HEK293T (cell line): ENCODE data around the gene ITSN1.
"Not testable (repeated sequence)": the region's sequence is repeated elsewhere in the genome, so short reads cannot be mapped to it uniquely, and the experiment has no call there.

Experiments used
- CTCF ChIA-PET: fragments of 350-600 bp; formaldehyde crosslinking; extraction: SDS; loops from one replicate; lab custom pipeline; 2021; ENCODE audit warnings: antibody characterized with exemption, inconsistent platforms; lab: Yijun Ruan, JAX
- POLR2A ChIA-PET: fragments of 350-600 bp; formaldehyde crosslinking; extraction: SDS; loops from one replicate; lab custom pipeline; 2020; ENCODE audit warnings: antibody characterized with exemption, inconsistent platforms; lab: Yijun Ruan, JAX
- DNase-seq: peaks from one replicate; pipeline ENCODE4 v3.0.0; 2012; ENCODE audit warnings: mixed read lengths; ENCODE audit errors: extremely low spot score
- ARNT ChIP-seq: fragments of 450-650 bp; IDR thresholded peaks from 2 replicates; pipeline ENCODE4 v1.6.1; 2017; ENCODE audit warnings: mild to moderate bottlenecking
- BHLHE40 ChIP-seq: fragments of 450-650 bp; IDR thresholded peaks from 2 replicates; pipeline ENCODE4 v1.6.1; 2016; ENCODE audit warnings: mild to moderate bottlenecking, moderate library complexity, borderline replicate concordance
- CTBP1 ChIP-seq: fragments of 450-650 bp; IDR thresholded peaks from 2 replicates; pipeline ENCODE4 v1.6.1; 2016; ENCODE audit warnings: borderline replicate concordance
- ELF4 ChIP-seq: fragments of 450-650 bp; IDR thresholded peaks from 2 replicates; pipeline ENCODE4 v1.6.1; 2017; ENCODE audit warnings: antibody characterized with exemption
- FOXA1 ChIP-seq: fragments of 450-650 bp; IDR thresholded peaks from 2 replicates; pipeline ENCODE4 v1.6.1; 2016; ENCODE audit warnings: mild to moderate bottlenecking
- FOXK2 ChIP-seq: fragments of 450-650 bp; IDR thresholded peaks from 2 replicates; pipeline ENCODE4 v1.6.1; 2016; ENCODE audit warnings: mild to moderate bottlenecking
- FOXM1 ChIP-seq: fragments of 450-650 bp; IDR thresholded peaks from 2 replicates; pipeline ENCODE4 v1.6.1; 2017; ENCODE audit warnings: mild to moderate bottlenecking, borderline replicate concordance
- HDGF ChIP-seq: fragments of 450-650 bp; IDR thresholded peaks from 2 replicates; pipeline ENCODE4 v1.6.1; 2017; ENCODE audit warnings: antibody characterized with exemption, borderline replicate concordance
- L3MBTL2 ChIP-seq: fragments of 450-650 bp; conservative IDR thresholded peaks from 2 replicates; pipeline ENCODE4 v1.6.1; 2016; ENCODE audit warnings: mild to moderate bottlenecking
- LEF1 ChIP-seq: fragments of 450-650 bp; IDR thresholded peaks from 2 replicates; pipeline ENCODE4 v1.6.1; 2017; ENCODE audit warnings: mild to moderate bottlenecking, borderline replicate concordance
- NFRKB ChIP-seq: fragments of 450-650 bp; IDR thresholded peaks from 2 replicates; pipeline ENCODE4 v1.6.1; 2016; ENCODE audit warnings: mild to moderate bottlenecking, moderate library complexity
- PKNOX1 ChIP-seq: fragments of 450-650 bp; IDR thresholded peaks from 2 replicates; pipeline ENCODE4 v1.6.1; 2016
- SP1 ChIP-seq: fragments of 450-650 bp; IDR thresholded peaks from 2 replicates; pipeline ENCODE4 v1.6.1; 2017
- SUZ12 ChIP-seq: fragments of 450-650 bp; IDR thresholded peaks from 2 replicates; pipeline ENCODE4 v1.6.1; 2016; ENCODE audit warnings: mild to moderate bottlenecking
- TARDBP ChIP-seq: fragments of 450-650 bp; IDR thresholded peaks from 2 replicates; pipeline ENCODE4 v1.6.1; 2016
- ZNF384 ChIP-seq: fragments of 450-650 bp; IDR thresholded peaks from 2 replicates; pipeline ENCODE4 v1.6.1; 2016

Gene ITSN1

GRCh38 chr21:33642027-33642895 lies at the start of gene ITSN1:
Gene ITSN1, plus strand, starts transcription at chr21:33642501. Its CDS starts 76,328 bp downstream, at chr21:33718829.
- TF ChIP-seq PKNOX1 = peak; percentile 99
- no peak for TF ChIP-seq FOXA1
- TF ChIP-seq HDGF = 0 out of 2 replicates have a peak, but pooled peaks have one; percentile 77
- TF ChIP-seq NFRKB = no peak
- no peak for TF ChIP-seq ZNF384
- TF ChIP-seq TARDBP = no peak
- TF ChIP-seq LEF1 = 0 out of 2 replicates have a peak, but pooled peaks have one; percentile 42
- no peak for TF ChIP-seq FOXM1
- peak; percentile 85 for TF ChIP-seq SP1
- no peak for TF ChIP-seq ARNT
- TF ChIP-seq BHLHE40 = no peak
- no peak for TF ChIP-seq SUZ12
- peak; percentile 68; the same call in 1 of the 2 replicates for TF ChIP-seq CTBP1
- TF ChIP-seq ELF4 = no peak
- TF ChIP-seq L3MBTL2 = no peak
- no peak for TF ChIP-seq FOXK2
- ChIA-PET POLR2A (interaction anchor here (0.6 to 1.4 kb wide), 2 partner anchors 9 to 28 kb away, joined by 3 to 4 read pairs; no protein-coding TSS in a partner anchor), CTCF (no interaction called here)
- peak; percentile 97 for DNase-seq

GRCh38 chr21:33598051-33598450 lies 44.2 kb upstream of the ITSN1 start:
- POLR2A ChIA-PET = no interaction called here
- CTCF ChIA-PET = no interaction called here
- no peak for TF ChIP-seq ELF4
- TF ChIP-seq L3MBTL2 = no peak
- no peak for TF ChIP-seq FOXK2
- TF ChIP-seq ZNF384 = no peak
- TF ChIP-seq FOXM1 = no peak
- TF ChIP-seq LEF1 = no peak
- no peak for DNase-seq

DNA sequence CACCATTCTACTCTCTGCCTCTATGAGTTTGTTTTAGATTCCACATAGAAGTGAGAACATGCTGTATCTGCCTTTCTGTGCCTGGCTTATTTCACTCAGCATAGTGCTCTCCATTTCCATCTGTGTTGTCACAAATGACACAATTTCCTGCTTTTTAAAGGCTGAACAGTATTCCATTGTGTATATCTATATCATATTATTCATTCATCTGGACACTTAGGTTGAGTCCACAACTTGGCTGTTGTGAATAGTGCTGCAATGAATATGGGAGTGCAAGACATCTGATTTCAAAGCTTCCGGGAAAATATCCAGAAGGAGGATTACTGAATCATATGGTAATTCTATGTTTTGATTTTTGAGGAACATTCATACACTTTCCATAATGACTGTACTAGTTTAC lies 33.7 kb upstream of the ITSN1 start:
- POLR2A ChIA-PET = no interaction called here
- CTCF ChIA-PET = no interaction called here
- no peak for DNase-seq
- TF ChIP-seq BHLHE40 (no peak), PKNOX1 (no peak)

GRCh38 chr21:33611006-33611744 lies 31.1 kb upstream of the ITSN1 start:
- DNase-seq = no peak
- ChIA-PET CTCF (interaction anchor here (1.5 kb wide), 1 partner anchor 282 kb away, joined by 3 read pairs; no protein-coding TSS in a partner anchor), POLR2A (no interaction called here)
- TF ChIP-seq FOXA1 (no peak), SUZ12 (no peak), ZNF384 (no peak), NFRKB (no peak), FOXK2 (no peak), HDGF (no peak), BHLHE40 (no peak), L3MBTL2 (no peak), ELF4 (no peak), TARDBP (no peak)

DNA sequence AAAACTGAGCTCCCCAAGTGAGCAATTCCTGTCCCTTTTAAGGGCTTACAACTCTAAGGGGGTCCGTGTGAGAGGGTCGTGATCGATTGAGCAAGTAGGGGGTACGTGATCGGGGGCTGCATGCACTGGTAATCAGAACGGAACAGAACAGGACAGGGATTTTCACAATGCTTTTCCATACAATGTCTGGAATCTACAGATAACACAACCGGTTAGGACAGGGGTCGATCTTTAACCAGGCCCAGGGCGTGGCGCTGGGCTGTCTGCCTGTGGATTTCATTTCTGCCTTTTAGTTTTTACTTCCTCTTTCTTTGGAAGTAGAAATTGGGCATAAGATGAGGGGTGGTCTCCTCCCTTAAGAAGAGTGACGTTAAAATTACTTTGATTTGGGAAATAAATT lies 24.7 kb upstream of the ITSN1 start:
- DNase-seq, POLR2A ChIA-PET: not testable (repeated sequence)
- CTCF ChIA-PET = interaction anchor here (0.7 kb wide), 1 partner anchor 232 kb away, joined by 3 read pairs; no protein-coding TSS in a partner anchor

DNA sequence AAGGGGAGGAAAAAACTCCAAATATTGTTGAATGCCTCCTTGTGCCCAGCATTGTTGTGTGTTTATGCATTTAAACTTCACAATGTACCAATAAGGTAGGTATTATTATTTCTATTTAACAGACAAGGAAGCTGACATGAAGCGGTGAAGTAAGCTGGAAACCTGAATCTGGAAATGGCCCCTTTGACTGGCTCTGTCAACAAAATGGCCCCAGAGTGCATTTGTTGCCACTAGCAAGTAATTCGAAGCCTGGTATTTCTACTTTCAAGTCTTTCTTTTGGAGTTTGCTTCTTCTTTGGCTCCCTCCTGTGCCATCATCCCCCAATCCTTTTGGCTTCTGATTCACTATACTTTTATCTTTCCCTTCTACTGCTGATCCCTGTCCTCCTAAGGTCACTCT lies 23.9 kb upstream of the ITSN1 start:
- no peak for DNase-seq
- CTCF ChIA-PET = interaction anchor here (0.7 to 1.7 kb wide), 2 partner anchors 13 to 231 kb away, joined by 3 to 5 read pairs; no protein-coding TSS in a partner anchor
- POLR2A ChIA-PET = no interaction called here
- no peak for TF ChIP-seq SUZ12
- no peak for TF ChIP-seq PKNOX1
- no peak for TF ChIP-seq NFRKB
- no peak for TF ChIP-seq FOXK2
- TF ChIP-seq ZNF384 = no peak
- TF ChIP-seq L3MBTL2 = no peak
- no peak for TF ChIP-seq BHLHE40
- TF ChIP-seq FOXA1 = no peak
- TF ChIP-seq HDGF = no peak
- TF ChIP-seq TARDBP = no peak
- TF ChIP-seq SP1 = no peak
- TF ChIP-seq LEF1 = no peak
- TF ChIP-seq ARNT = no peak
- TF ChIP-seq CTBP1 = no peak
- TF ChIP-seq ELF4 = no peak
- no peak for TF ChIP-seq FOXM1
